ENCODE results near the gene ERFL. TPM values are rescaled to one million over a fixed set of nuclear protein-coding genes. Genes with fewer than 3 reads are reported as not detected.

ERFL gene
- total RNA-seq, 2 experiments from 2014 or later: 1.6 to 6.8 TPM

- peak overlapping the region; percentile 48 for H3K4me3 ChIP-seq (ENCODE audit: low read depth, low read length, poor library complexity, severe bottlenecking)
- TF ChIP-seq EZH2phosphoT487 (IDR thresholded peaks at IDR 0.05; ENCODE audit: borderline replicate concordance, low read depth, low read length): no peak
- TF ChIP-seq, protein P1, sequence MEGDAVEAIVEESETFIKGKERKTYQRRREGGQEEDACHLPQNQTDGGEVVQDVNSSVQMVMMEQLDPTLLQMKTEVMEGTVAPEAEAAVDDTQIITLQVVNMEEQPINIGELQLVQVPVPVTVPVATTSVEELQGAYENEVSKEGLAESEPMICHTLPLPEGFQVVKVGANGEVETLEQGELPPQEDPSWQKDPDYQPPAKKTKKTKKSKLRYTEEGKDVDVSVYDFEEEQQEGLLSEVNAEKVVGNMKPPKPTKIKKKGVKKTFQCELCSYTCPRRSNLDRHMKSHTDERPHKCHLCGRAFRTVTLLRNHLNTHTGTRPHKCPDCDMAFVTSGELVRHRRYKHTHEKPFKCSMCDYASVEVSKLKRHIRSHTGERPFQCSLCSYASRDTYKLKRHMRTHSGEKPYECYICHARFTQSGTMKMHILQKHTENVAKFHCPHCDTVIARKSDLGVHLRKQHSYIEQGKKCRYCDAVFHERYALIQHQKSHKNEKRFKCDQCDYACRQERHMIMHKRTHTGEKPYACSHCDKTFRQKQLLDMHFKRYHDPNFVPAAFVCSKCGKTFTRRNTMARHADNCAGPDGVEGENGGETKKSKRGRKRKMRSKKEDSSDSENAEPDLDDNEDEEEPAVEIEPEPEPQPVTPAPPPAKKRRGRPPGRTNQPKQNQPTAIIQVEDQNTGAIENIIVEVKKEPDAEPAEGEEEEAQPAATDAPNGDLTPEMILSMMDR (conservative IDR thresholded peaks at IDR 0.05; ENCODE audit: low read length): no peak
- BruUV-seq (replicated peaks): no TSS peak
- peaks cover 82% of the 10 kb centered on the region for H3K4me1 ChIP-seq (ENCODE audit: insufficient read depth, low read length, poor library complexity, severe bottlenecking)
- peak overlapping the region; percentile 53 for H3K4me2 ChIP-seq (ENCODE audit: low read length)
- H3K36me3 ChIP-seq (ENCODE audit: insufficient read depth, low read length): no peaks in the 10 kb centered on the region
- H4K20me1 ChIP-seq (ENCODE audit: insufficient read depth, low read length): no peaks in the 10 kb centered on the region
- peak overlapping the region; percentile 92 for H3K27ac ChIP-seq (ENCODE audit: low read depth, low read length, poor library complexity, severe bottlenecking)
- DNase-seq (ENCODE audit: low spot score): no peak
- CTCF ChIA-PET (ENCODE audit: unreplicated experiment): interaction anchor here (1.3 kb wide), 1 partner anchor 51 kb away, joined by 4 read pairs; no protein-coding TSS in a partner anchor
- peaks cover 6% of the 10 kb centered on the region; the same call in 1 of the 2 replicates for H3K79me2 ChIP-seq (ENCODE audit: insufficient read depth, low read depth, low read length)
- no peaks in the 10 kb centered on the region for H3K9me3 ChIP-seq (ENCODE audit: low read length)
- no peak overlapping the region; the same call in 1 of the 2 replicates for H2AFZ ChIP-seq (ENCODE audit: low read length)
- H3K9me2 ChIP-seq (ENCODE audit: insufficient read depth, low read length): no peaks in the 10 kb centered on the region
- intact Hi-C loops (cut with micrococcal nuclease; ENCODE audit: unreplicated experiment): loop anchor here (1.0 to 2.0 kb wide), 2 partner anchors 8 to 14 kb away; no protein-coding TSS in a partner anchor
- POLR2A ChIA-PET: interaction anchor here (1.0 to 2.0 kb wide), 4 partner anchors 8 to 61 kb away, joined by 4 to 21 read pairs (median 6); partner anchors contain the start of gene ERFL
Observed at GRCh38 chr19:41936961-41937360, 8.7 kb upstream of the ERFL start.

- Histone ChIP-seq H4K20me1 (ENCODE audit: insufficient read depth, low read length) (no peaks in the 10 kb centered on the region), H3K36me3 (ENCODE audit: insufficient read depth, low read length) (no peaks in the 10 kb centered on the region), H2AFZ (ENCODE audit: low read length) (no peak overlapping the region; the same call in 1 of the 2 replicates), H3K9me3 (ENCODE audit: low read length) (no peaks in the 10 kb centered on the region), H3K4me3 (ENCODE audit: low read depth, low read length, poor library complexity, severe bottlenecking) (peak overlapping the region; percentile 48), H3K9me2 (ENCODE audit: insufficient read depth, low read length) (no peaks in the 10 kb centered on the region), H3K27ac (ENCODE audit: low read depth, low read length, poor library complexity, severe bottlenecking) (peak overlapping the region; percentile 92), H3K79me2 (ENCODE audit: insufficient read depth, low read depth, low read length) (peaks cover 6% of the 10 kb centered on the region; the same call in 1 of the 2 replicates), H3K4me2 (ENCODE audit: low read length) (peak overlapping the region; percentile 53), H3K4me1 (ENCODE audit: insufficient read depth, low read length, poor library complexity, severe bottlenecking) (peaks cover 83% of the 10 kb centered on the region)
- BruUV-seq (replicated peaks): TSS peak; percentile 49
- intact Hi-C loops (cut with micrococcal nuclease; ENCODE audit: unreplicated experiment): loop anchor here (2.0 kb wide), 1 partner anchor 14 kb away; no protein-coding TSS in a partner anchor
- ChIA-PET CTCF (ENCODE audit: unreplicated experiment) (no interaction called here), POLR2A (interaction anchor here (1.4 to 2.0 kb wide), 2 partner anchors 8 to 10 kb away, joined by 5 to 21 read pairs; partner anchors contain the start of gene ERFL)
- TF ChIP-seq EZH2phosphoT487 (IDR thresholded peaks at IDR 0.05; ENCODE audit: borderline replicate concordance, low read depth, low read length): no peak
- TF ChIP-seq, protein P1 (conservative IDR thresholded peaks at IDR 0.05; ENCODE audit: low read length): no peak
- no peak for DNase-seq (ENCODE audit: low spot score)
Observed at GRCh38 chr19:41936416-41936850, 8.2 kb upstream of the ERFL start.

Measured in OCI-LY7 (cell line).